ENCODE measurements around the gene CD4. TPM values are rescaled to one million over a fixed set of nuclear protein-coding genes. Genes with fewer than 3 reads are reported as not detected.
A peak's percentile ranks its signal among the peaks of the same experiment; 100 is the strongest.
"Not testable (repeated sequence)": the region's sequence is repeated elsewhere in the genome, so short reads cannot be mapped to it uniquely, and the experiment has no call there.

The CD4 gene
- polyA plus RNA-seq, 4 donors = 29.9 to 33.8 (median 31.2) TPM

DNA sequence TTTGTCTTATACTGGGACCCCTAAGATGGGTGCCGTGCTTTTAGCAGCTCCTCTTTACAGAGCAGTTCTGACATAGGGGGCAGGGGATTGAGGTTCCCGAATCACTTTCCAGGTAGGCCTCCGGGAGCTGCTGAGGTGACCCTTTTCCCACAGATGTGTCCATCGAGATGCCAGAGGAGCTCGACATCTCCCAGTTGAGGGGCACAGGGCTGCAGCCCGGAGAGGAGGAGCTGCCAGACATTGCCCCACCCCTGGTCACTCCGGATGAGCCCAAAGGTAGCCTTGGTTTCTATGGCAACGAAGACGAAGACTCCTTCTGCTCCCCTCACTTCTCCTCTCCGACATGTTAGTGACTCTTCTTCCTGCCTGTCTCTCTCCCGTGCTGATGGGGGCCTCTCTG is 73.7 kb downstream of the CD4 start:
- DNase-seq (ENCODE audit: low read depth in 4 of 4, low spot score in 3 of 4) = no peak

DNA sequence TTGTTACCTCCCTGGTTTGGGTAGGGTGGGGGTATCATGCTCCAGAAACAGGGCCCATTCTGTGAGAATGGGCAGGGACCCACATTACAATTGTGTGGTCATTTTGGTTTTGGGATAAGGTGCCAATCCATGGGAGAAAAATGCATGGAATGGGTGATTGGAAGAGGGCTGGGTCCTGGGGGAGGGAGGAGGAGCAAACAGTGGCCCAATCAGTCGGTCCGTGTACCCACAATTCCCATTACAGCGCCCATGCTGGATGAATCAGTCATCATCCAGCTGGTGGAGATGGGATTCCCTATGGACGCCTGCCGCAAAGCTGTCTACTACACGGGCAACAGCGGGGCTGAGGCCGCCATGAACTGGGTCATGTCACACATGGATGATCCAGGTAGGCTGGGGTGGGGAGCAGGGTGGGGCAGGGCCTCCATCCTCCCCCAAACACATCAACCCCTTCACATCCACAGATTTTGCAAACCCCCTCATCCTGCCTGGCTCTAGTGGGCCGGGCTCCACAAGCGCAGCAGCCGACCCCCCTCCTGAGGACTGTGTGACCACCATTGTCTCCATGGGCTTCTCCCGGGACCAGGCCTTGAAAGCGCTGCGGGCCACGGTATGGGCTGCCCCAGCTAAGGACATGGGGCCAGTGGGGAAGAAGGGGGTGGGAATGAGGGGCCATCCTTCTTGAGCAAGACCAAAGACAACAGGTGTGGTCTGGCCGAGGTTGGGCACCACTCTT is 74.4 kb downstream of the CD4 start:
- DNase-seq (ENCODE audit: low read depth in 4 of 4, low spot score in 3 of 4) = no peak

DNA sequence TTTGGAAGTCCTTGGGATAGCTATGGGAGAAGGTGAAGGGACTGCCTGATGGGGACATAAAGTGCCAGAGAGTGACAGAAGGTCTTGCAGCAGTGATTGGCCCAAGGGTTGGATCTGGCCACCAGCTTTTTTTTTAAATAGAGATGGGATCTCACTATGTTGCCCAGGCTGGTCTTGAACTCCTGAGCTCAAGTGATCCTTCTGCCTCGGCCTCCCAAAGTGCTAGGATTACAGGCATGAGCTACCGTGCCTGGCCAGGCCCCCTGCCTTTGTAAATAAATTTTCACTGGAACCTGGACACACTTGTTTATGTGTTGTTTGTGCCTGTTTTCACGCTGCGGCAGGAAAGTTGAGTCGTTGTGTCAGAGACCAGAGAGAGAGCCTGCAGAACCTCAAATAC is 76.0 kb downstream of the CD4 start:
- not testable (repeated sequence) for DNase-seq (ENCODE audit: low read depth in 4 of 4, low spot score in 3 of 4)

DNA sequence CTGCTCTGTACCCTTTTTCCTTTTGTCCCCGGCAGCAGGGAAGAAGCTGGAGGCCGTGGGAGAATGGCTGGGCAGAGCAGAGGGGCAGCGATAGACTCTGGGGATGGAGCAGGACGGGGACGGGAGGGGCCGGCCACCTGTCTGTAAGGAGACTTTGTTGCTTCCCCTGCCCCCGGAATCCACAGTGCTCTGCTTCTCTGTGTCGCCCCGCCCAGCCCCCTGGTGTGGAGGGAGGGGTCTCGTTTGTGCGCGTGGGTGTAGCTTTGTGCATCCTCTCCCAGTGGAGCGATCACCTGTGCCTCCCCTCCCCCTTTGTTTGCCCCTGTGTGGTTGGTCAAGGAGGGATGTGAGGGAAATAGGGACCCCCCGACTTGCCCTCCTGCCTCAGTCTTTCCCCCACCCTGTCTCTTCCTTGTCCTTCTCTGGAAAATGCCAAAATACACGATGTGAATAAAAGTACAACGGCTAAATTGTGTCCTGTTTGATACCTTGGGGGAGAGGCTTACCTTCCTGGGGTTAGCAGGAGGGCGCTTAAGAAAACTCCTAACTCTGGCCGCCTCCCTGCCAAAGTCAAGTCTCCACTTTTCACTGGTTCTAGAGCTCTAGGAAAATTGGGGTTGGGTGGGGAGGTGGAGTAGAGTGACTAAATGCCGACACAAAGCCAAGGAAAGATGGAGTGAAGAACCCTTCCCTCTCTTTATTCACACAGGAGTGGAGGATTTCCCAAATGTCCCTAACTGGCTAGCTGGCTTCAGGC is 77.0 kb downstream of the CD4 start:
- DNase-seq (ENCODE audit: low read depth in 4 of 4, low spot score in 3 of 4) = no peak

DNA sequence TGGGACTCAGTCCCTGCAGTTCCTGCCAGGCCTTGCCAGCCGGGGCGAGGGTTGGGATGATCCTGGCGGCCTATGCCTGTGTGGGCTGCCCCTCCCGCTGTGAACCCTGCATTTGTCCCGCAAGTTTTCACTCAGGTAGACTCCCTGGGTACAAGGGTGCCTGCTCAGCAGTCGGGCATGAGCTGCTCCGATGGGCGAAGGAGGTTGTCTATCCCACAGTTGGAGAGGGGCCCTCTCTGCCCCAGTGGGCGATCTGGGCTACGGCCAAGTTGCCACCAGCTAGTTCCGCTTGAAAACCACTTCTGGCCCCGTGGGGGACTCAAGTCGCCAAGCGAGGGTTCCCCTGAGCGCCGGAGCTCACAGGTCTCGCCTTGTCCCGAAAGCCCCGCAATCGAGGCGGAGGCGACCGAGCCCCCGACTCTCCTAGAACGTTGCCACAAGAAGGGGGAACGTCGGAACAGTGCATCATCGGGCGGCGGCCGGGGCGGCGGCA is 77.6 kb downstream of the CD4 start:
- DNase-seq (ENCODE audit: low read depth in 4 of 4, low spot score in 3 of 4) = no peak

DNA sequence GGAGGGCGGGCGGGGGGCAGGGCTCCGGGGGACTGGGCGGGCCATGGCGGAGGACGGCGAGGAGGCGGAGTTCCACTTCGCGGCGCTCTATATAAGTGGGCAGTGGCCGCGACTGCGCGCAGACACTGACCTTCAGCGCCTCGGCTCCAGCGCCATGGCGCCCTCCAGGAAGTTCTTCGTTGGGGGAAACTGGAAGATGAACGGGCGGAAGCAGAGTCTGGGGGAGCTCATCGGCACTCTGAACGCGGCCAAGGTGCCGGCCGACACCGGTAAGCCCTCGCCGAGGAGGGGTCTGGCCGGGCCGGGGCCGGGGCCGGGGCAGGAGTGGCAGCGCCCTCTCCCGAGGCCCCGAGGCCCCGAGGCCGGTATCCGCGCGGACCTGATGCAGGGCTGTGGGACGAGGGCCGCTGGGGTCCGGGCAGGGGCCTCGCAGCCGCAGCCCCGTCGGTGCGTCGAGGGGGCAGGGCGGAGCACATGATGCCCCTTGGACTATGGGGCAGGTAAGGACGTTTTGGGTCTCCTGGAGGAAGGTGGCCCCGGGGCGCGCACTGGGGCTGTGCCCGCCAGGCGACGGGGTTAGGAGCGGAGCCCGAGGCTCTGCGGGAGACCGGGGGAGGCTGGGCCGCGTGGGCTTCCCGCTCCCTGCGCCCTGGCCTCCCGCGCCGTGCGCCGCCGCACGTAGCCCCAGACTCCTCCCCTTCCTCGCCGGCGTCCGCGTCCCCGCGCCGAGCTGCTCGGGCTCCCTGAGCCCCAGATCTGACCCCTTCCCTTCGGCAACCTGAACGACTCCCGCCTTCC is 78.3 kb downstream of the CD4 start, which contains the start of gene TPI1:
TPI1 (plus strand) TSS at position 119 of the 798 bp plus-strand sequence; CDS start at position 155, 36 bp downstream.
- DNase-seq (ENCODE audit: low read depth in 4 of 4, low spot score in 3 of 4) = peak in 1 of 4 donors; percentile 70

DNA sequence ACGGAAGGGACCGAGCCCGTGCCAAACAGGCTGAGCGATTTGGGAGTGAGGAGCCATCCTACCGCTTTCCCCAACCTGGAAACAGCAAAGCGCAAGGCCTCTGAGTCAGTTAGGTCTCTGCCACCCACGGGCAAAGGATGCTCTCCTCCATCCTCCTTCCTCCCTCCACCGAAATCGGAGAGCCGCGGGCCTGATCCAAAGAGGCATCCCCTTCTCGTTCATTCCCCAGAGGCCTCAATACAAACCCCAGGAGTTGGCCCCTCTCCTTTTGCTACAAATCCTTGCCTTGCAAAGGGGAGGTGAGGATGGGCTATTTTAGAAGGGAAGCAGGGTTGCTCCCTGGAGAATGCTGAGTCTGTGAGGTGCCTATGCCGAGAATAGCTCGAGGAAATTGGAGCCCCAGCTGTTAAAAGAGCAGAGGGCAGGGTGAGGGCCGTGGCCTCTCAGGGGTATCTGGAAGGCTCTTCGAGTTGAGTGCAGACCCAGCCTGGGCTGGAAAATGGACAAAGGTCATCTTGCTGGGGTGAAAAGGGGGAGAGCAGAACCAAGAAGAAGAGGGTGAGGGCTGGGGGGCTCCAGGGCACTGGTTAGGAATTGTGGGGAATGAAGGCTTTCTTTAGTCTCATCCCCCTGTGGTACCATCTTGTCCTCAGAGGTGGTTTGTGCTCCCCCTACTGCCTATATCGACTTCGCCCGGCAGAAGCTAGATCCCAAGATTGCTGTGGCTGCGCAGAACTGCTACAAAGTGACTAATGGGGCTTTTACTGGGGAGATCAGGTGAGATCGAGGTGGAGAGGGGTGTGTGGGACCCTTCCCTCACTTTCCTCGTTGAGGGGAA is 79.1 kb downstream of the CD4 start:
- DNase-seq (ENCODE audit: low read depth in 4 of 4, low spot score in 3 of 4) = no peak

DNA sequence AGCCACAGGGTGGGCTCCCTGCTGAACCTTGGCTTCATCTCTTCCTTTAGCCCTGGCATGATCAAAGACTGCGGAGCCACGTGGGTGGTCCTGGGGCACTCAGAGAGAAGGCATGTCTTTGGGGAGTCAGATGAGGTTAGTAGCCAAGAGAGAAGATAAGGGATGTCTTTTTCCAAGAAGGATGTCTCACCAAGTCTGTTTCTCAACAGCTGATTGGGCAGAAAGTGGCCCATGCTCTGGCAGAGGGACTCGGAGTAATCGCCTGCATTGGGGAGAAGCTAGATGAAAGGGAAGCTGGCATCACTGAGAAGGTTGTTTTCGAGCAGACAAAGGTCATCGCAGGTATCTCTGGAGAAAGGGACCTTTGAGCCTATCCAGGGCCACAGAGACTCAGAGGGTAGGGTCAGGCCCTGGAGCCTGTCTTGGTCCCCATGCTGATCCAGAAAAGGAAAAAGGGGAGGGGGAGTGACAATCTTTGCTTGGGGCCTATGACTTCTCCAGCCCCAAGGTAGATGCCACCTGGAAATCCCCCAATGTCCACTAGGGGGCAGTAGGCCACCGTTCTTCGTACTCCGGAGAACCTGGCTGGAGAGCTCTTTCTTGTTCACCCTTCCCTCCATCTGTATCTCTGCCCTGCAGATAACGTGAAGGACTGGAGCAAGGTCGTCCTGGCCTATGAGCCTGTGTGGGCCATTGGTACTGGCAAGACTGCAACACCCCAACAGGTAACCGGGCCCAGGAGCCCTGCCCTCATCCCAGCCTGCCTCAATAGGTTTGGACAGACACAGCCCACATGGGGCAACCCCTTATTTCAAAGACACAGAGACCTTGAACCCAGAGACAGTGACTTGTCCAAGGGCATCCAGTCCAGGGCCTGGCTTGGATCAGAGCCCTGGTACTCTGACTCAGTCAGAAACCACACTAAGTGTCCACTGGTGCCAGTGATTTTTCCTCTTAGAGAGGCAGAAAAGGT is 80.0 kb downstream of the CD4 start:
- peak in 1 of 4 donors; percentile 81 for DNase-seq (ENCODE audit: low read depth in 4 of 4, low spot score in 3 of 4)

DNA sequence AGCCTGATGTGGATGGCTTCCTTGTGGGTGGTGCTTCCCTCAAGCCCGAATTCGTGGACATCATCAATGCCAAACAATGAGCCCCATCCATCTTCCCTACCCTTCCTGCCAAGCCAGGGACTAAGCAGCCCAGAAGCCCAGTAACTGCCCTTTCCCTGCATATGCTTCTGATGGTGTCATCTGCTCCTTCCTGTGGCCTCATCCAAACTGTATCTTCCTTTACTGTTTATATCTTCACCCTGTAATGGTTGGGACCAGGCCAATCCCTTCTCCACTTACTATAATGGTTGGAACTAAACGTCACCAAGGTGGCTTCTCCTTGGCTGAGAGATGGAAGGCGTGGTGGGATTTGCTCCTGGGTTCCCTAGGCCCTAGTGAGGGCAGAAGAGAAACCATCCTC is 81.0 kb downstream of the CD4 start:
- not testable (repeated sequence) for DNase-seq (ENCODE audit: low read depth in 4 of 4, low spot score in 3 of 4)

Other genes starting within 250 kb of the CD4 start
- 10 to 100 TPM; 12.1 to 16.5 (median 14.0) TPM for gene IFFO1, start 233.5 kb upstream of the CD4 start, polyA plus RNA-seq (ENCODE audit: insufficient read length in 4 of 4)
- 10 to 100 TPM; 22.8 to 26.9 (median 23.9) TPM for gene NOP2, start 221.2 kb upstream of the CD4 start, polyA plus RNA-seq (ENCODE audit: insufficient read length in 4 of 4)
- gene CHD4, start 182.1 kb upstream of the CD4 start, polyA plus RNA-seq (ENCODE audit: insufficient read length in 4 of 4) = 100 to 1,000 TPM; 267 to 304 (median 280) TPM
- 1 to 10 TPM; 1.0 to 1.8 (median 1.4) TPM for gene LPAR5, start 153.6 kb upstream of the CD4 start, polyA plus RNA-seq (ENCODE audit: insufficient read length in 4 of 4)
- gene ACRBP, start 142.1 kb upstream of the CD4 start, polyA plus RNA-seq (ENCODE audit: insufficient read length in 4 of 4) = 1 to 10 TPM; 4.2 to 6.9 (median 5.6) TPM
- 100 to 1,000 TPM; 117 to 136 (median 120) TPM for gene ING4, start 126.4 kb upstream of the CD4 start, polyA plus RNA-seq (ENCODE audit: insufficient read length in 4 of 4)
- 10 to 100 TPM; 75.9 to 87.8 (median 84.9) TPM for gene ZNF384, start 100.2 kb upstream of the CD4 start, polyA plus RNA-seq (ENCODE audit: insufficient read length in 4 of 4)
- gene PIANP, start 88.7 kb upstream of the CD4 start, polyA plus RNA-seq (ENCODE audit: insufficient read length in 4 of 4) = 10 to 100 TPM; 11.2 to 16.7 (median 11.3) TPM
- 10 to 100 TPM; 66.4 to 74.5 (median 69.6) TPM for gene COPS7A, start 65.5 kb upstream of the CD4 start, polyA plus RNA-seq (ENCODE audit: insufficient read length in 4 of 4)
- gene MLF2, start 36.4 kb upstream of the CD4 start, polyA plus RNA-seq (ENCODE audit: insufficient read length in 4 of 4) = 100 to 1,000 TPM; 205 to 257 (median 211) TPM
- 100 to 1,000 TPM; 540 to 611 (median 577) TPM for gene PTMS, start 23.2 kb upstream of the CD4 start, polyA plus RNA-seq (ENCODE audit: insufficient read length in 4 of 4)
- gene LAG3, start 17.0 kb upstream of the CD4 start, polyA plus RNA-seq (ENCODE audit: insufficient read length in 4 of 4) = 1 to 10 TPM; 1.6 to 1.9 (median 1.7) TPM
- 10 to 100 TPM; 24.6 to 41.9 (median 29.4) TPM for gene GPR162, start 32.3 kb downstream of the CD4 start, polyA plus RNA-seq (ENCODE audit: insufficient read length in 4 of 4)
- gene P3H3, start 38.9 kb downstream of the CD4 start, polyA plus RNA-seq (ENCODE audit: insufficient read length in 4 of 4) = 10 to 100 TPM; 24.5 to 37.1 (median 29.3) TPM
- 1 to 10 TPM; 5.0 to 7.5 (median 5.5) TPM for gene GNB3, start 51.4 kb downstream of the CD4 start, polyA plus RNA-seq (ENCODE audit: insufficient read length in 4 of 4)
- gene CDCA3, start 61.8 kb downstream of the CD4 start, polyA plus RNA-seq (ENCODE audit: insufficient read length in 4 of 4) = 10 to 100 TPM; 25.2 to 26.9 (median 25.8) TPM
- 10 to 100 TPM; 56.5 to 71.2 (median 61.1) TPM for gene USP5, start 62.6 kb downstream of the CD4 start, polyA plus RNA-seq (ENCODE audit: insufficient read length in 4 of 4)
- gene TPI1, start 78.0 kb downstream of the CD4 start, polyA plus RNA-seq (ENCODE audit: insufficient read length in 4 of 4) = 100 to 1,000 TPM; 570 to 637 (median 589) TPM
- gene SPSB2, start 83.8 kb downstream of the CD4 start, polyA plus RNA-seq (ENCODE audit: insufficient read length in 4 of 4) = 10 to 100 TPM; 10.1 to 15.0 (median 11.8) TPM
- 10 to 100 TPM; 15.0 to 20.1 (median 17.8) TPM for gene LRRC23, start 115.3 kb downstream of the CD4 start, polyA plus RNA-seq (ENCODE audit: insufficient read length in 4 of 4)
- 10 to 100 TPM; 12.1 to 15.7 (median 13.0) TPM for gene ENO2, start 125.1 kb downstream of the CD4 start, polyA plus RNA-seq (ENCODE audit: insufficient read length in 4 of 4)
- 100 to 1,000 TPM; 103 to 136 (median 119) TPM for gene ATN1, start 138.4 kb downstream of the CD4 start, polyA plus RNA-seq (ENCODE audit: insufficient read length in 4 of 4)
- 10 to 100 TPM in 1 of 4 donors, 1 to 10 TPM in 1, not detected in 2; 3.8 to 10.0 TPM for gene RNU7-1, start 154.3 kb downstream of the CD4 start, polyA plus RNA-seq (ENCODE audit: insufficient read length in 4 of 4)
- gene C12orf57, start 154.5 kb downstream of the CD4 start, polyA plus RNA-seq (ENCODE audit: insufficient read length in 4 of 4) = 100 to 1,000 TPM; 124 to 184 (median 147) TPM
- 10 to 100 TPM; 19.1 to 22.4 (median 20.9) TPM for gene PTPN6, start 161.8 kb downstream of the CD4 start, polyA plus RNA-seq (ENCODE audit: insufficient read length in 4 of 4)
- gene PHB2, start 181.1 kb downstream of the CD4 start, polyA plus RNA-seq (ENCODE audit: insufficient read length in 4 of 4) = 100 to 1,000 TPM; 243 to 308 (median 261) TPM
- 10 to 100 TPM; 40.1 to 48.4 (median 46.1) TPM for gene EMG1, start 181.4 kb downstream of the CD4 start, polyA plus RNA-seq (ENCODE audit: insufficient read length in 4 of 4)
- 10 to 100 TPM; 57.4 to 71.3 (median 66.8) TPM for gene LPCAT3, start 228.9 kb downstream of the CD4 start, polyA plus RNA-seq (ENCODE audit: insufficient read length in 4 of 4)

All from right renal pelvis (tissue), 4 donors.